ENCODE data around the gene NR1D1. TPM values are rescaled to one million over a fixed set of nuclear protein-coding genes. Genes with fewer than 3 reads are reported as not detected.

The NR1D1 gene
- total RNA-seq, 1 experiment from 2014 or later = 2.0 TPM

- in situ Hi-C loops (cut with HindIII; ENCODE audit: low sequenced_read_pairs) = loop anchor here (25.0 kb wide), 1 partner anchor 243 kb away; the partner anchor contains the start of gene RARA
- peak; percentile 98 for DNase-seq (ENCODE audit: low spot score)
Measured at GRCh38 chr17:40068917-40069750, 31.3 kb downstream of the NR1D1 start.

GRCh38 chr17:40068584-40068916 is 31.8 kb downstream of the NR1D1 start:
- in situ Hi-C loops (cut with HindIII; ENCODE audit: low sequenced_read_pairs) = loop anchor here (25.0 kb wide), 1 partner anchor 244 kb away; the partner anchor contains the start of gene RARA
- DNase-seq (ENCODE audit: low spot score) = no peak

GRCh38 chr17:40068129-40068581 is 32.2 kb downstream of the NR1D1 start:
- DNase-seq (ENCODE audit: low spot score) = peak; percentile 55
- in situ Hi-C loops (cut with HindIII; ENCODE audit: low sequenced_read_pairs) = loop anchor here (25.0 kb wide), 1 partner anchor 244 kb away; the partner anchor contains the start of gene RARA

GRCh38 chr17:40067710-40068109 is 32.7 kb downstream of the NR1D1 start:
- no peak for DNase-seq (ENCODE audit: low spot score)
- in situ Hi-C loops (cut with HindIII; ENCODE audit: low sequenced_read_pairs) = loop anchor here (25.0 kb wide), 1 partner anchor 245 kb away; the partner anchor contains the start of gene RARA

GRCh38 chr17:40065769-40066510 is 34.4 kb downstream of the NR1D1 start:
- no peak for DNase-seq (ENCODE audit: low spot score)
- in situ Hi-C loops (cut with HindIII; ENCODE audit: low sequenced_read_pairs) = loop anchor here (25.0 kb wide), 1 partner anchor 246 kb away; the partner anchor contains the start of gene RARA

GRCh38 chr17:40064971-40065768 is 35.2 kb downstream of the NR1D1 start:
- in situ Hi-C loops (cut with HindIII; ENCODE audit: low sequenced_read_pairs) = loop anchor here (25.0 kb wide), 1 partner anchor 247 kb away; the partner anchor contains the start of gene RARA
- peak; percentile 49 for DNase-seq (ENCODE audit: low spot score)

GRCh38 chr17:40063901-40064531 is 36.4 kb downstream of the NR1D1 start:
- peak; percentile 54 for DNase-seq (ENCODE audit: low spot score)
- in situ Hi-C loops (cut with HindIII; ENCODE audit: low sequenced_read_pairs) = loop anchor here (25.0 kb wide), 1 partner anchor 248 kb away; the partner anchor contains the start of gene RARA

GRCh38 chr17:40063187-40063771 is 37.1 kb downstream of the NR1D1 start:
- in situ Hi-C loops (cut with HindIII; ENCODE audit: low sequenced_read_pairs) = loop anchor here (25.0 kb wide), 1 partner anchor 249 kb away; the partner anchor contains the start of gene RARA
- no peak for DNase-seq (ENCODE audit: low spot score)

GRCh38 chr17:40062329-40063186 is 37.8 kb downstream of the NR1D1 start, which contains the start of gene THRA:
Gene THRA (plus strand): TSS chr17:40062965. CDS start chr17:40074489, 11,524 bp downstream.
- DNase-seq (ENCODE audit: low spot score) = peak; percentile 77
- in situ Hi-C loops (cut with HindIII; ENCODE audit: low sequenced_read_pairs) = loop anchor here (25.0 kb wide), 1 partner anchor 250 kb away; the partner anchor contains the start of gene RARA

- in situ Hi-C loops (cut with HindIII; ENCODE audit: low sequenced_read_pairs) = loop anchor here (25.0 kb wide), 1 partner anchor 251 kb away; the partner anchor contains the start of gene RARA
- no peak for DNase-seq (ENCODE audit: low spot score)
Measured at GRCh38 chr17:40061609-40062038, 38.8 kb downstream of the NR1D1 start.

- no peak for DNase-seq (ENCODE audit: low spot score)
- in situ Hi-C loops (cut with HindIII; ENCODE audit: low sequenced_read_pairs) = loop anchor here (25.0 kb wide), 1 partner anchor 251 kb away; the partner anchor contains the start of gene RARA
Measured at GRCh38 chr17:40060887-40061608, 39.3 kb downstream of the NR1D1 start.

- DNase-seq (ENCODE audit: low spot score) = peak; percentile 53
- in situ Hi-C loops (cut with HindIII; ENCODE audit: low sequenced_read_pairs) = loop anchor here (25.0 kb wide), 1 partner anchor 252 kb away; the partner anchor contains the start of gene RARA
Measured at GRCh38 chr17:40059729-40060475, 40.5 kb downstream of the NR1D1 start.

GRCh38 chr17:40058865-40059264 is 41.5 kb downstream of the NR1D1 start:
- in situ Hi-C loops (cut with HindIII; ENCODE audit: low sequenced_read_pairs) = loop anchor here (25.0 kb wide), 1 partner anchor 253 kb away; the partner anchor contains the start of gene RARA
- DNase-seq (ENCODE audit: low spot score) = no peak

GRCh38 chr17:40058186-40058784 is 42.1 kb downstream of the NR1D1 start:
- in situ Hi-C loops (cut with HindIII; ENCODE audit: low sequenced_read_pairs) = loop anchor here (25.0 kb wide), 1 partner anchor 254 kb away; the partner anchor contains the start of gene RARA
- DNase-seq (ENCODE audit: low spot score) = no peak
